ENCODE data around the gene SCCPDH.
"Not testable (repeated sequence)": the region's sequence is repeated elsewhere in the genome, so short reads cannot be mapped to it uniquely, and the experiment has no call there.

SCCPDH gene

GRCh38 chr1:246800756-246801155 lies 76.5 kb downstream of the SCCPDH start:
- no peak for DNase-seq (ENCODE audit: low read depth)

- DNase-seq (ENCODE audit: low read depth), result no peak
These were observed 77.2 kb downstream of the SCCPDH start for GRCh38 chr1:246801241-246802020.

- no peak for DNase-seq (ENCODE audit: low read depth)
These were observed 79.2 kb downstream of the SCCPDH start for GRCh38 chr1:246803373-246803772.

- DNase-seq (ENCODE audit: low read depth), result no peak
These were observed 79.7 kb downstream of the SCCPDH start for GRCh38 chr1:246803883-246804282.

GRCh38 chr1:246805135-246805716 lies 81.0 kb downstream of the SCCPDH start:
- DNase-seq (ENCODE audit: low read depth), result no peak

- no peak for DNase-seq (ENCODE audit: low read depth)
These were observed 85.3 kb downstream of the SCCPDH start for GRCh38 chr1:246809473-246809872.

GRCh38 chr1:246811985-246812384 lies 87.8 kb downstream of the SCCPDH start:
- DNase-seq (ENCODE audit: low read depth), result no peak

- not testable (repeated sequence) for DNase-seq (ENCODE audit: low read depth)
These were observed 89.1 kb downstream of the SCCPDH start for GRCh38 chr1:246813325-246813724.

- no peak for DNase-seq (ENCODE audit: low read depth)
These were observed 90.7 kb downstream of the SCCPDH start for GRCh38 chr1:246814890-246815289.

- DNase-seq (ENCODE audit: low read depth), result no peak
These were observed 91.6 kb downstream of the SCCPDH start for GRCh38 chr1:246815693-246816270.

All from stromal cell of bone marrow (primary cell).